ENCODE measurements around the gene AP1S1. TPM values are rescaled to one million over a fixed set of nuclear protein-coding genes. Genes with fewer than 3 reads are reported as not detected.

AP1S1 gene
- polyA plus RNA-seq, 1 donor (not counting 4 experiments of a cell fraction or from before 2014, with no cell fraction given), result 279 TPM

- dilution Hi-C loops (cut with MboI; ENCODE audit: extremely low pct_ligation_motif_present, low sequenced_read_pairs), result no loop called here
- Histone ChIP-seq H3K9me1 (ENCODE audit: control insufficient read depth, extremely low read depth, insufficient read depth, low read length) (no peaks in the 10 kb centered on the region), H3K4me3 (ENCODE audit: control insufficient read depth in 2 of 3, extremely low read depth in 1 of 3, insufficient read depth in 2 of 3, low read depth in 1 of 3, low read length in 3 of 3) (no peak overlapping the region), H2AFZ (ENCODE audit: control insufficient read depth, low read length) (no peak overlapping the region), H3K36me3 (ENCODE audit: control insufficient read depth in 2 of 2, extremely low read depth in 1 of 2, insufficient read depth in 2 of 2, low read length in 2 of 2) (no peaks in the 10 kb centered on the region), H3K27me3 (ENCODE audit: control insufficient read depth, extremely low read depth, insufficient read depth, low read length) (peaks cover 74% of the 10 kb centered on the region), H3K79me2 (ENCODE audit: control insufficient read depth, insufficient read depth, low read length) (no peaks in the 10 kb centered on the region), H4K20me1 (ENCODE audit: control insufficient read depth, extremely low read depth, insufficient read depth, low read length) (no peaks in the 10 kb centered on the region), H3K27ac (ENCODE audit: control insufficient read depth, insufficient read depth, low read length) (no peak overlapping the region), H3K4me1 (ENCODE audit: control insufficient read depth, extremely low read depth, insufficient read depth, low read length) (peaks cover 9% of the 10 kb centered on the region), H3K9me3 (ENCODE audit: control insufficient read depth, low read depth, low read length) (no peaks in the 10 kb centered on the region), H3K4me2 (ENCODE audit: control insufficient read depth, extremely low read depth, insufficient read depth, low read depth, low read length) (no peak overlapping the region), H3K9ac (ENCODE audit: control insufficient read depth, extremely low read depth, insufficient read depth, low read length) (no peak overlapping the region)
- FAIRE-seq (no peak), DNase-seq (ENCODE audit: low read depth, low spot score) (no peak)
- TF ChIP-seq, protein P1, sequence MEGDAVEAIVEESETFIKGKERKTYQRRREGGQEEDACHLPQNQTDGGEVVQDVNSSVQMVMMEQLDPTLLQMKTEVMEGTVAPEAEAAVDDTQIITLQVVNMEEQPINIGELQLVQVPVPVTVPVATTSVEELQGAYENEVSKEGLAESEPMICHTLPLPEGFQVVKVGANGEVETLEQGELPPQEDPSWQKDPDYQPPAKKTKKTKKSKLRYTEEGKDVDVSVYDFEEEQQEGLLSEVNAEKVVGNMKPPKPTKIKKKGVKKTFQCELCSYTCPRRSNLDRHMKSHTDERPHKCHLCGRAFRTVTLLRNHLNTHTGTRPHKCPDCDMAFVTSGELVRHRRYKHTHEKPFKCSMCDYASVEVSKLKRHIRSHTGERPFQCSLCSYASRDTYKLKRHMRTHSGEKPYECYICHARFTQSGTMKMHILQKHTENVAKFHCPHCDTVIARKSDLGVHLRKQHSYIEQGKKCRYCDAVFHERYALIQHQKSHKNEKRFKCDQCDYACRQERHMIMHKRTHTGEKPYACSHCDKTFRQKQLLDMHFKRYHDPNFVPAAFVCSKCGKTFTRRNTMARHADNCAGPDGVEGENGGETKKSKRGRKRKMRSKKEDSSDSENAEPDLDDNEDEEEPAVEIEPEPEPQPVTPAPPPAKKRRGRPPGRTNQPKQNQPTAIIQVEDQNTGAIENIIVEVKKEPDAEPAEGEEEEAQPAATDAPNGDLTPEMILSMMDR (optimal IDR thresholded peaks at IDR 0.05 in 1 of 3, IDR thresholded peaks at IDR 0.05 in 1 of 3, conservative IDR thresholded peaks at IDR 0.05 in 1 of 3; ENCODE audit: extremely low read depth in 1 of 3, insufficient read depth in 2 of 3, low read length in 3 of 3), result no peak
- no peak for TF ChIP-seq EZH2 (IDR thresholded peaks at IDR 0.05; ENCODE audit: low read length)
Measured at GRCh38 chr7:101177644-101178043, 23.4 kb downstream of the AP1S1 start.

- H3K27me3 ChIP-seq (ENCODE audit: control insufficient read depth, extremely low read depth, insufficient read depth, low read length), result peaks cover 60% of the 10 kb centered on the region
Measured at GRCh38 chr7:101179117-101179516, 24.8 kb downstream of the AP1S1 start.

More at GRCh38 chr7:101179117-101179516, 24.8 kb downstream of the AP1S1 start:
- no peak for DNase-seq (ENCODE audit: low read depth, low spot score)
- TF ChIP-seq EZH2 (IDR thresholded peaks at IDR 0.05; ENCODE audit: low read length), result peak; percentile 90
- TF ChIP-seq, protein P1 (optimal IDR thresholded peaks at IDR 0.05 in 1 of 3, IDR thresholded peaks at IDR 0.05 in 1 of 3, conservative IDR thresholded peaks at IDR 0.05 in 1 of 3; ENCODE audit: extremely low read depth in 1 of 3, insufficient read depth in 2 of 3, low read length in 3 of 3), result no peak
- H3K27ac ChIP-seq (ENCODE audit: control insufficient read depth, insufficient read depth, low read length), result no peak overlapping the region
- H3K4me3 ChIP-seq (ENCODE audit: control insufficient read depth in 2 of 3, extremely low read depth in 1 of 3, insufficient read depth in 2 of 3, low read depth in 1 of 3, low read length in 3 of 3), result no peak overlapping the region
- no peaks in the 10 kb centered on the region for H3K4me1 ChIP-seq (ENCODE audit: control insufficient read depth, extremely low read depth, insufficient read depth, low read length)
- no peaks in the 10 kb centered on the region for H3K9me1 ChIP-seq (ENCODE audit: control insufficient read depth, extremely low read depth, insufficient read depth, low read length)
- no peaks in the 10 kb centered on the region for H3K36me3 ChIP-seq (ENCODE audit: control insufficient read depth in 2 of 2, extremely low read depth in 1 of 2, insufficient read depth in 2 of 2, low read length in 2 of 2)
- no peak for FAIRE-seq
- H4K20me1 ChIP-seq (ENCODE audit: control insufficient read depth, extremely low read depth, insufficient read depth, low read length), result no peaks in the 10 kb centered on the region
- peak overlapping the region; percentile 27 for H3K4me2 ChIP-seq (ENCODE audit: control insufficient read depth, extremely low read depth, insufficient read depth, low read depth, low read length)
- H2AFZ ChIP-seq (ENCODE audit: control insufficient read depth, low read length), result no peak overlapping the region
- no peaks in the 10 kb centered on the region for H3K79me2 ChIP-seq (ENCODE audit: control insufficient read depth, insufficient read depth, low read length)
- dilution Hi-C loops (cut with MboI; ENCODE audit: extremely low pct_ligation_motif_present, low sequenced_read_pairs), result no loop called here
- H3K9me3 ChIP-seq (ENCODE audit: control insufficient read depth, low read depth, low read length), result no peaks in the 10 kb centered on the region
- no peak overlapping the region for H3K9ac ChIP-seq (ENCODE audit: control insufficient read depth, extremely low read depth, insufficient read depth, low read length)

All from keratinocyte (primary cell).